Vagina (tissue), 2 donors: ENCODE data around the gene RC3H2.

Experiments used
- POLR2A ChIP-seq, 2 donors: fragments of 450-650 bp; IDR thresholded peaks; one replicate each; pipeline ENCODE4 v1.6.1; 2017; ENCODE audit warnings: antibody characterized with exemption in 2 of 2, mild to moderate bottlenecking in 2 of 2, moderate library complexity in 2 of 2
- TF ChIP-seq, protein P1 (sequence below), 3 experiments: fragments of 450-650 bp in 2 of 3; fragments of 200-600 bp in 1 of 3; sonication (generic) in 1 of 3; IDR thresholded peaks; one replicate each; pipeline ENCODE4 v1.5.1; 2017 to 2019; ENCODE audit warnings: antibody characterized with exemption in 3 of 3, mild to moderate bottlenecking in 2 of 3, moderate library complexity in 2 of 3

- TF ChIP-seq, protein P1, sequence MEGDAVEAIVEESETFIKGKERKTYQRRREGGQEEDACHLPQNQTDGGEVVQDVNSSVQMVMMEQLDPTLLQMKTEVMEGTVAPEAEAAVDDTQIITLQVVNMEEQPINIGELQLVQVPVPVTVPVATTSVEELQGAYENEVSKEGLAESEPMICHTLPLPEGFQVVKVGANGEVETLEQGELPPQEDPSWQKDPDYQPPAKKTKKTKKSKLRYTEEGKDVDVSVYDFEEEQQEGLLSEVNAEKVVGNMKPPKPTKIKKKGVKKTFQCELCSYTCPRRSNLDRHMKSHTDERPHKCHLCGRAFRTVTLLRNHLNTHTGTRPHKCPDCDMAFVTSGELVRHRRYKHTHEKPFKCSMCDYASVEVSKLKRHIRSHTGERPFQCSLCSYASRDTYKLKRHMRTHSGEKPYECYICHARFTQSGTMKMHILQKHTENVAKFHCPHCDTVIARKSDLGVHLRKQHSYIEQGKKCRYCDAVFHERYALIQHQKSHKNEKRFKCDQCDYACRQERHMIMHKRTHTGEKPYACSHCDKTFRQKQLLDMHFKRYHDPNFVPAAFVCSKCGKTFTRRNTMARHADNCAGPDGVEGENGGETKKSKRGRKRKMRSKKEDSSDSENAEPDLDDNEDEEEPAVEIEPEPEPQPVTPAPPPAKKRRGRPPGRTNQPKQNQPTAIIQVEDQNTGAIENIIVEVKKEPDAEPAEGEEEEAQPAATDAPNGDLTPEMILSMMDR (IDR thresholded peaks at IDR 0.05): no peak
- no peak for TF ChIP-seq POLR2A (IDR thresholded peaks at IDR 0.05)
These were observed 77.4 kb downstream of the RC3H2 start for GRCh38 chr9:122827761-122828093.
